Measurements from ENCODE around the gene TRIP6. TPM values are rescaled to one million over a fixed set of nuclear protein-coding genes. Genes with fewer than 3 reads are reported as not detected.

Gene TRIP6
- total RNA-seq, 1 experiment from 2014 or later: 140 TPM

GRCh38 chr7:100895956-100896731 lies 29.0 kb downstream of the TRIP6 start:
- DNase-seq (ENCODE audit: low spot score) (peak; percentile 57), ATAC-seq (peak; percentile 6)
- H3K4me1 Mint-ChIP-seq: peaks cover 34% of the 10 kb centered on the region
- CTCF ChIA-PET: interaction anchor here (1.0 to 3.2 kb wide), 14 partner anchors 15 to 337 kb away, joined by 3 to 30 read pairs (median 6); partner anchors contain the start of gene MUC3A
- H3K36me3 Mint-ChIP-seq: no peaks in the 10 kb centered on the region
- peaks cover 32% of the 10 kb centered on the region for H3K27me3 Mint-ChIP-seq (ENCODE audit: low read depth)
- TF ChIP-seq TP53 (CRISPR knock-in tag; IDR thresholded peaks at IDR 0.05) (no peak), ATF3 (CRISPR knock-in tag; conservative IDR thresholded peaks at IDR 0.05) (0 out of 2 replicates have a peak, but pooled peaks have one; percentile 16), MYBL2 (CRISPR knock-in tag; IDR thresholded peaks at IDR 0.05) (0 out of 2 replicates have a peak, but pooled peaks have one; percentile 30), ZNF232 (CRISPR knock-in tag; IDR thresholded peaks at IDR 0.05) (0 out of 2 replicates have a peak, but pooled peaks have one; percentile 50), MAX (CRISPR knock-in tag; IDR thresholded peaks at IDR 0.05) (peak; percentile 70), SMAD4 (CRISPR knock-in tag; IDR thresholded peaks at IDR 0.05) (no peak), GABPB1 (CRISPR knock-in tag; IDR thresholded peaks at IDR 0.05) (0 out of 2 replicates have a peak, but pooled peaks have one; percentile 14), NFE2L1 (CRISPR knock-in tag; IDR thresholded peaks at IDR 0.05) (peak; percentile 45; the same call in 1 of the 2 replicates), USF2 (CRISPR knock-in tag; IDR thresholded peaks at IDR 0.05) (peak; percentile 57)
- TF ChIP-seq, protein P1, sequence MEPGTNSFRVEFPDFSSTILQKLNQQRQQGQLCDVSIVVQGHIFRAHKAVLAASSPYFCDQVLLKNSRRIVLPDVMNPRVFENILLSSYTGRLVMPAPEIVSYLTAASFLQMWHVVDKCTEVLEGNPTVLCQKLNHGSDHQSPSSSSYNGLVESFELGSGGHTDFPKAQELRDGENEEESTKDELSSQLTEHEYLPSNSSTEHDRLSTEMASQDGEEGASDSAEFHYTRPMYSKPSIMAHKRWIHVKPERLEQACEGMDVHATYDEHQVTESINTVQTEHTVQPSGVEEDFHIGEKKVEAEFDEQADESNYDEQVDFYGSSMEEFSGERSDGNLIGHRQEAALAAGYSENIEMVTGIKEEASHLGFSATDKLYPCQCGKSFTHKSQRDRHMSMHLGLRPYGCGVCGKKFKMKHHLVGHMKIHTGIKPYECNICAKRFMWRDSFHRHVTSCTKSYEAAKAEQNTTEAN (CRISPR knock-in tag; IDR thresholded peaks at IDR 0.05): 0 out of 2 replicates have a peak, but pooled peaks have one; percentile 39
- TF ChIP-seq, protein P2, sequence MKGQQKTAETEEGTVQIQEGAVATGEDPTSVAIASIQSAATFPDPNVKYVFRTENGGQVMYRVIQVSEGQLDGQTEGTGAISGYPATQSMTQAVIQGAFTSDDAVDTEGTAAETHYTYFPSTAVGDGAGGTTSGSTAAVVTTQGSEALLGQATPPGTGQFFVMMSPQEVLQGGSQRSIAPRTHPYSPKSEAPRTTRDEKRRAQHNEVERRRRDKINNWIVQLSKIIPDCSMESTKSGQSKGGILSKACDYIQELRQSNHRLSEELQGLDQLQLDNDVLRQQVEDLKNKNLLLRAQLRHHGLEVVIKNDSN (CRISPR knock-in tag; IDR thresholded peaks at IDR 0.05): peak; percentile 48; the same call in 1 of the 2 replicates
- H3K4me3 Mint-ChIP-seq: peak overlapping the region; percentile 74
- no peaks in the 10 kb centered on the region for H3K9me3 Mint-ChIP-seq
- POLR2A ChIA-PET: no interaction called here
- no peak overlapping the region for H3K27ac Mint-ChIP-seq

DNA sequence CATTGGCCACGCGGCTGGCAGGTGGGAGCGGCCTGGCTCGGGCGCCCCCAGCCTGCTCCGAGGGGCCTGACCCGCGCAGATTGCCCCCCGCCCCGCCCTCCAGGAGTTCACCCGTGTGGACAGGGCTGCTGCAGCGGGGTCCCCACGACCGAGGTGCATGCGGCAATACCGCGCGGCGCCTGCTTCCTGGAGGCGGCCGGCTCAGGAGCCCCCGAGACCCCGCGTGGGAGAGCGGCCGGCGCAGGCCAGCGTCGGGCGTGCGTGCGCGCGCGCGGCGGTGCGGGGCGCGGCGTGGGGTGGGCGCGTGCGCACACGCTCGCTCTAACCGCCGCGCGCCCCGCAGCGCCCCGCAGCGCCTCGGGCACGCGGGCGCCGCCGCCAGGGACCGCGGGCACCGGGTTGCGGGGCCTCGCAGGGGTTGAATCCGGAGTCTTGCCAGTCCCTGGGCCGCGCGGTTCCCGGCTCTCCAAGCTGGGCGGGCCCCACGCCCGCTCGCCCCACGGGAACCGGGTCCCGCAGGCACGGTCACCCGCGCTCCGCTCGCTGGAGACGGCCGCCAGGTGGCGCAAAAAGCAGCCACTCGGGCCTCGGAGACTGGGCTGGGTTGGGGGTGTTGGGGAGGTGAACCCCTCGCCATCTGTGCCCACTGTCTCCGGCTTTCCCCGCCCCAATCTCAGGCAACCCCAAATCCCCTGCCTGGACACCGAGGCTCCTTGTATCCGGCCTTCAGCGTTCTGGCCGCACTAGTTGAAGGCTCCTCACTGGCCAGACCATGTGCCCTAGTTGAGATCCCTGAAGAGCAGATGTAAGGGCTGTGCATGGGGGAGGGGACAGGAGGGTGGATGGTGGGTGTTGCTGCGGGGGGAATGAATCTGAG lies 29.8 kb downstream of the TRIP6 start:
- ChIA-PET POLR2A (no interaction called here), CTCF (interaction anchor here (1.1 kb wide), 3 partner anchors 7 to 67 kb away, joined by 3 read pairs; partner anchors contain the start of gene UFSP1)
- no peaks in the 10 kb centered on the region for H3K36me3 Mint-ChIP-seq
- ATAC-seq: peak; percentile 8
- peak; percentile 46 for DNase-seq (ENCODE audit: low spot score)
- H3K4me3 Mint-ChIP-seq: peak overlapping the region; percentile 74
- H3K27me3 Mint-ChIP-seq (ENCODE audit: low read depth): peaks cover 32% of the 10 kb centered on the region
- H3K27ac Mint-ChIP-seq: no peak overlapping the region
- H3K4me1 Mint-ChIP-seq: peaks cover 28% of the 10 kb centered on the region
- H3K9me3 Mint-ChIP-seq: no peaks in the 10 kb centered on the region
- TF ChIP-seq NFATC4 (CRISPR knock-in tag; IDR thresholded peaks at IDR 0.05) (no peak), ZNF219 (CRISPR knock-in tag; IDR thresholded peaks at IDR 0.05; ENCODE audit: borderline replicate concordance) (peak; percentile 48; the same call in 1 of the 2 replicates), HMGXB4 (CRISPR knock-in tag; IDR thresholded peaks at IDR 0.05) (peak; percentile 83), ZSCAN18 (CRISPR knock-in tag; IDR thresholded peaks at IDR 0.05) (no peak), TEAD1 (CRISPR knock-in tag; IDR thresholded peaks at IDR 0.05) (no peak; the same call in 1 of the 2 replicates), JAZF1 (CRISPR knock-in tag; IDR thresholded peaks at IDR 0.05) (no peak), ESRRA (CRISPR knock-in tag; IDR thresholded peaks at IDR 0.05; ENCODE audit: borderline replicate concordance) (no peak), ZNF416 (CRISPR knock-in tag; IDR thresholded peaks at IDR 0.05) (no peak), FOXK1 (CRISPR knock-in tag; IDR thresholded peaks at IDR 0.05) (no peak), ERG (CRISPR knock-in tag; IDR thresholded peaks at IDR 0.05) (no peak)
- TF ChIP-seq, protein P2 (CRISPR knock-in tag; IDR thresholded peaks at IDR 0.05): no peak
